Measurements from ENCODE around the gene SLC6A11.

Gene SLC6A11

GRCh38 chr3:10771486-10772270 is 44.4 kb upstream of the SLC6A11 start:
- TF ChIP-seq CTCF (IDR thresholded peaks at IDR 0.05; ENCODE audit: poor library complexity, severe bottlenecking): no peak
- Histone ChIP-seq H3K27ac (ENCODE audit: poor library complexity, severe bottlenecking) (peak overlapping the region; percentile 60), H3K4me1 (ENCODE audit: insufficient read depth, poor library complexity, severe bottlenecking) (peaks cover 14% of the 10 kb centered on the region), H3K9me3 (ENCODE audit: severe bottlenecking) (no peaks in the 10 kb centered on the region), H3K4me3 (ENCODE audit: severe bottlenecking) (no peak overlapping the region), H3K27me3 (ENCODE audit: insufficient read depth, poor library complexity, severe bottlenecking) (no peaks in the 10 kb centered on the region), H3K36me3 (ENCODE audit: low read depth) (no peaks in the 10 kb centered on the region)
- ATAC-seq (ENCODE audit: low read depth): peak; percentile 83
- DNase-seq (ENCODE audit: low spot score): no peak

- Histone ChIP-seq H3K4me1 (ENCODE audit: insufficient read depth, poor library complexity, severe bottlenecking) (peaks cover 14% of the 10 kb centered on the region), H3K9me3 (ENCODE audit: severe bottlenecking) (no peaks in the 10 kb centered on the region), H3K4me3 (ENCODE audit: severe bottlenecking) (no peak overlapping the region), H3K27ac (ENCODE audit: poor library complexity, severe bottlenecking) (peak overlapping the region; percentile 60), H3K27me3 (ENCODE audit: insufficient read depth, poor library complexity, severe bottlenecking) (no peaks in the 10 kb centered on the region), H3K36me3 (ENCODE audit: low read depth) (no peaks in the 10 kb centered on the region)
- TF ChIP-seq CTCF (IDR thresholded peaks at IDR 0.05; ENCODE audit: poor library complexity, severe bottlenecking): peak; percentile 65
- DNase-seq (ENCODE audit: low spot score) (peak; percentile 68), ATAC-seq (ENCODE audit: low read depth) (peak; percentile 64)
Measured at GRCh38 chr3:10772271-10773161, 43.5 kb upstream of the SLC6A11 start.

GRCh38 chr3:10774129-10774670 is 41.8 kb upstream of the SLC6A11 start:
- Histone ChIP-seq H3K27ac (ENCODE audit: poor library complexity, severe bottlenecking) (no peak overlapping the region), H3K4me1 (ENCODE audit: insufficient read depth, poor library complexity, severe bottlenecking) (peaks cover 14% of the 10 kb centered on the region), H3K36me3 (ENCODE audit: low read depth) (no peaks in the 10 kb centered on the region), H3K4me3 (ENCODE audit: severe bottlenecking) (no peak overlapping the region), H3K9me3 (ENCODE audit: severe bottlenecking) (no peaks in the 10 kb centered on the region), H3K27me3 (ENCODE audit: insufficient read depth, poor library complexity, severe bottlenecking) (no peaks in the 10 kb centered on the region)
- DNase-seq (ENCODE audit: low spot score): no peak
- ATAC-seq (ENCODE audit: low read depth): no peak
- TF ChIP-seq CTCF (IDR thresholded peaks at IDR 0.05; ENCODE audit: poor library complexity, severe bottlenecking): no peak

DNA sequence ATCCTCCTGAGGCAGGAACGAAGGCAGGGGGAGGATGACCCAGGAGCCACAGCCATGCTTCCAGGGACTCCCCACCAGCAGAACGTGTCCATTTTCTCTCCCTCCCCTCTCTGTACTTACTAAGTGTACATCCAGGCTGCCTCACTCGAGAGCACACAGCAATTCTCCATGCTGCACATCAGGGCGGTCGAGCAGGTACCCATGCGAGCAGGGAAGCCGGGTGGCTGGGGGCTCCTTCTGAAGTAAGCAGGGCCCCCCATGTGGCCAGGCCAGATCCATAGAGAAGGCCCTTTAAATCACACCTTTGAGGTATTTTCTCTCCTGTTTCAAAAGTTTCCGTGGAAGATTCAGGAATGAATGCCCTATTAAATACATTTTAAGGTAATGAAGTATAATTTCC is 41.2 kb upstream of the SLC6A11 start:
- no peak overlapping the region for H3K27ac ChIP-seq (ENCODE audit: poor library complexity, severe bottlenecking)
- ATAC-seq (ENCODE audit: low read depth) (no peak), DNase-seq (ENCODE audit: low spot score) (no peak)
- H3K27me3 ChIP-seq (ENCODE audit: insufficient read depth, poor library complexity, severe bottlenecking): no peaks in the 10 kb centered on the region
- no peaks in the 10 kb centered on the region for H3K36me3 ChIP-seq (ENCODE audit: low read depth)
- no peak for TF ChIP-seq CTCF (IDR thresholded peaks at IDR 0.05; ENCODE audit: poor library complexity, severe bottlenecking)
- no peak overlapping the region for H3K4me3 ChIP-seq (ENCODE audit: severe bottlenecking)
- H3K9me3 ChIP-seq (ENCODE audit: severe bottlenecking): no peaks in the 10 kb centered on the region
- peaks cover 14% of the 10 kb centered on the region for H3K4me1 ChIP-seq (ENCODE audit: insufficient read depth, poor library complexity, severe bottlenecking)

Measured in RWPE2 (cell line).